Skeletal muscle cell (primary cell): ENCODE data around the gene NUDT4B.
"Not testable (repeated sequence)": the region's sequence is repeated elsewhere in the genome, so short reads cannot be mapped to it uniquely, and the experiment has no call there.

ENCODE experiments used
- DNase-seq: peaks from one replicate; pipeline ENCODE4 v3.0.0-alpha.2; 2010; ENCODE audit warnings: low read depth
- H3K4me3 ChIP-seq: 2 replicates; pipeline ENCODE4 v1.5.1; 2011; ENCODE audit warnings: low read depth, mild to moderate bottlenecking, control low read depth, low read length, moderate library complexity

Gene NUDT4B

GRCh38 chr1:148777649-148778048 is 29.1 kb downstream of the NUDT4B start:
- not testable (repeated sequence) for DNase-seq, H3K4me3 ChIP-seq

GRCh38 chr1:148780404-148780803 is 31.8 kb downstream of the NUDT4B start:
- DNase-seq, H3K4me3 ChIP-seq: not testable (repeated sequence)

GRCh38 chr1:148791543-148792099 is 43.0 kb downstream of the NUDT4B start:
- not testable (repeated sequence) for DNase-seq, H3K4me3 ChIP-seq

- not testable (repeated sequence) for DNase-seq, H3K4me3 ChIP-seq
These were observed 45.3 kb downstream of the NUDT4B start for GRCh38 chr1:148793762-148794332.
